HG03095 (cell line): Measurements from ENCODE around the gene CDK9.
A peak's percentile ranks its signal among the peaks of the same experiment; 100 is the strongest.

Experiments used
- ATAC-seq: cut with Tn5 transposase; IDR thresholded peaks from one replicate; pipeline ENCODE4 v1.9.1; 2021; ENCODE audit warnings: moderate library complexity; ENCODE audit not compliant: unreplicated experiment

CDK9 gene

DNA sequence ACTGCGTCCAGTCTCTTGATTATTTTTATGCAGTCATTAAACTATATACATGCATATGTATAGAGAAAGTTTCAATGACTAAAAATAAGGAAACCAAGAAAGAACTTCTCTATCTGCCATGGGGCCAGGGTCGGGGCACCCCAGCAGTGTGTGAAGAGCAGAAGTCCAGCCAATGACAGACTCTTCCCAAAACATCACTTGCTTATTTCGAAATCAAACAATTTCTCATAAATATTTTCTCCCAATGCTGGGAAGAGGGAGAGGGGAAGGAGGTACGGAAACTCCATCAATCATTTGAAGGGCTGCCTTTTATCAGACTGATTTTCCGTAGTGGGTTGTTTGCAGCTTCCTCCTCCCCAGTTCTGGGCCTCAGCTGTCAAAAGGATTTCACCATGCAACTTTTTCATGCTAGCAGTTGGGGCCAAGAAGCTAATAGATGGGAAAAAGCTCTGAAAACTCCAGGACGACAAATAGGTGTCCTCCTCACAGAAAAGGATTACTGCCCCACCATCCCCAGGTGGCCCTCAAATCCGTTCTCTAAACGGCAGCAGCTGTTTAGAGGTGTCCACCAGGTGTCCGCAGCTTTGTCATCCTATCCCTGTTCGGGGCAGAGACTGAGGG is 16.2 kb downstream of the CDK9 start:
- no peak for ATAC-seq

DNA sequence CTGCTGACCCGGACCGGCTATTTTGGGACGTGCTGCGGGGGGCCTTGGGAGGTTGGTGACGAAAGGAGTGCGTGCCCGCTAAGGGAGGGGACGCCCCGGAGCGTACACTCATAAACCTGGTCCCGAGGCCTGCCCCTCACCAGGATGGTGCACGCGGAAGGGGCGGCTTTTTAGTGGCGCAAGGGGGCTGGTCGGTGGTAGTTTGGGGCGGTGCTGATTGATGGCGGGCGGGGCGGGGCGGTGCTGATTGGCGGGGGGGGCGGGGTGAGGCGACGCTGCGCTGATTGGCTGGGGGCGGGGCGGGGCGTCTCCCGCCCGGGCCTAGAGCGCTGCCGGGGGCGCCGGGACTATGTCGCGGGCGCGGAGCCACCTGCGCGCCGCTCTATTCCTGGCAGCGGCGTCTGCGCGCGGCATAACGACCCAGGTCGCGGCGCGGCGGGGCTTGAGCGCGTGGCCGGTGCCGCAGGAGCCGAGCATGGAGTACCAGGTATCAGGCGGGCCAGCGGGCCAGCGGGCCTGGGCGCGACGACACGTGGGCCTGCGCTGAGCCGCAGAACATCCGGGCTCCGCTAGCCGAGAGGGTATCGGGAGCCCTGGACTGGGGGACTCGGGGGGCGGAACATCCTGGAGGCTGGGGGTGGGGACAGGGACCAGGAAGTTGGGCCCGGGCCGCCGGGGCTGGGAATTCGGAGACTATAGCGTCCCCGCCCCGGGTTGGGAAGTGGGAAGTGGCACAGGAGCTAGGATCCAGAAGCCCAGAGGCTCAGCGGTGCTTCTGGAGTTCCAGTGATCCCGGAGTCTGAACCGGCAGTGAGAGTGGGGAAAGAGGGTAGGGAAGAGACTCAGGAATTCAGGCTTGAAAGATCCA is 17.0 kb downstream of the CDK9 start, which contains the start of gene FPGS:
Gene FPGS (plus strand): TSS at position 307 of the 868 bp plus-strand sequence. CDS start 43 bp downstream, at position 350.
- ATAC-seq: peak; percentile 66

DNA sequence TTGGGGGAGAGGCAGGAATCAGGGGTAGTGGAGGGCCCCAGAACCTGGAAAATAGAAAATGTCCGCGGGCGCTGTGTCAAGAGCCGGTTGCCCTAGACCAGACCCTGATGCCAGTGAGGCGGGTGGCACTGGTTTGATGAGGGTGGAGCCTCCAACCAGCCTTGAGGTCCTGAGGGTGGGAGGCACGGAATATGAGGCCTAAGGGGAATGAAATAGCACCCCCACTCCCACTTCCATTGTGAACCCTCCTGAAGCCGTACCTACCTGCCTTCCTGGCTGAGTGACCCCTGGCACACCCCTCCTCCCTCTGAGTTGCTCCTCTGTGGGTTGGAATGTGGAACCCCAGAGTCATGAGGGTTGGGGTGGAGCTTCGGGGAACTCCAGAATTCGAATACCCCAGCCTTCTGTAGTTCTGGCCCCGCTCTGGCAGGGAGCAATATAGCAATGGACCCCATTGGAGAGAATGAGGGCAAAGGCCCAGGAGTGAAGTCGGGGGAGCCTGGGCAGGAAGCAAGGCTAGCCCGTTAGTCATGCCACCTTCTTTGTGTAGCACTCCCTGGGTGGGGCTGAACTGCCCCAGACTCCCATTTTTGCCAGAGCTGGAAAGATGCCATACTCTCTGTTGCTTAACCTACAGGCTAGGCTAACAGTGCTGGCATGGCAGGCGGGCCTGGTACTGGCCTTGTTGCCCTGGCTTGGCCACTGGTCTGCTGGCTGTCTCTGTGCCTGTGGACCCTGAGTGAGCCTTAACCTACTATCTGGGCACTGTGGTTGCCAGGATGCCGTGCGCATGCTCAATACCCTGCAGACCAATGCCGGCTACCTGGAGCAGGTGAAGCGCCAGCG is 17.9 kb downstream of the CDK9 start:
- ATAC-seq: no peak

DNA sequence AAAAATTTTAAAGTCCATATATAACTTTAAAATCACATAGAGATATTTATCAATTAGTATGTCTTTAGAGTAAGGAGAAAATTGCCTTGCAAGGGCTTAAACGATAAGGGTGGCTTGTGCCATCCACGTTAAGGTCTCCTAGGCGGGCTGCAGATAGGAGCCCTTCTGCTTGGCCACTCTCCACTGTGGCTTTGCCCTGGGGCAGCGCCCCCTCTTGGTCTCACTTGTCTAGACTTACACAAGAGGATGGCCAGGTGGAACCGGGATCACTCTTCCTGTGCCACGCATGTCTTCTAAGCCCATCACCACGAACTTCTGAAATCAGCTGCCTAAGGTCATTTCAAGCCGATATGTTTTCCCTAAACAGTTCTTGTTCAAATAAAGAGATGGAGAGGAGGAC is 19.8 kb downstream of the CDK9 start:
- no peak for ATAC-seq

DNA sequence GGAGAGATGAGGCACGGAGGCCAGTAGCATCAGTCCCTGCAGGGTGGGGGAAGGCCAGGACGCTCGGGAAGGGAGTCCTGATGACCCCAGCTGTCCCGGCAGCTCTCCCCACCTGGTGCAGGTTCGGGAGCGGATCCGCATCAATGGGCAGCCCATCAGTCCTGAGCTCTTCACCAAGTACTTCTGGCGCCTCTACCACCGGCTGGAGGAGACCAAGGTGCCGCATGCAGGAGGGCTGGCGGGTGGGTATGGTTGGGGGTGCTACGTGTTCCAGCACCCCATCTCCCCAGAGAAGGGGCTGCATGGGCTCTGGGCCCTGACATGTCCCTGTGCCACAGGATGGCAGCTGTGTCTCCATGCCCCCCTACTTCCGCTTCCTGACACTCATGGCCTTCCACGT is 21.0 kb downstream of the CDK9 start:
- ATAC-seq: no peak

DNA sequence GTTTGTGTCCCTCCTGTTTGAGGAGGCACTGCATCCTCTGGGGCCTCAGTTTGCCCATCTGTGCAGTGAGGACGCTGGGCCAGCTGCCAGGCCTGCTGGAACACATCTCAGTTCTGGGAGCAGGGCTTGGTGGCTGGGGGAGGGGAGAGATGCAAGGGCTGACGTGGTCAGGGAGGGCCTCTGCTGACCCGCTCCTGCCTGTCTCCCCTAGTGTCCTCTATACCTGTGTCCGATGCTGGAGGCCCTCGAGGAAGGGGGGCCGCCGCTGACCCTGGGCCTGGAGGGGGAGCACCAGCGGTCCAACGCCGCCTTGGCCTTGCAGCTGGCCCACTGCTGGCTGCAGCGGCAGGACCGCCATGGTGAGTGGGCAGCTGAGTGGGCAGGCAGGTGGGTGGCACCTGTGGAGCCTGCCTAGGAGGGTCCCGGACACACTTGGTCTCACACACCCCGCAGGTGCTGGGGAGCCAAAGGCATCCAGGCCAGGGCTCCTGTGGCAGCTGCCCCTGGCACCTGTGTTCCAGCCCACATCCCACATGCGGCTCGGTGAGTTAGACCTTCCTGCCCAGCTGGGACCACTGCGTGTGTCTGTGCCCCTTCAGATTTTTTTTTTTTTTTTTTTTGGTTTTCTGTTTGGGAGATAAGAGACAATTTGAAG is 22.6 kb downstream of the CDK9 start:
- ATAC-seq: no peak

DNA sequence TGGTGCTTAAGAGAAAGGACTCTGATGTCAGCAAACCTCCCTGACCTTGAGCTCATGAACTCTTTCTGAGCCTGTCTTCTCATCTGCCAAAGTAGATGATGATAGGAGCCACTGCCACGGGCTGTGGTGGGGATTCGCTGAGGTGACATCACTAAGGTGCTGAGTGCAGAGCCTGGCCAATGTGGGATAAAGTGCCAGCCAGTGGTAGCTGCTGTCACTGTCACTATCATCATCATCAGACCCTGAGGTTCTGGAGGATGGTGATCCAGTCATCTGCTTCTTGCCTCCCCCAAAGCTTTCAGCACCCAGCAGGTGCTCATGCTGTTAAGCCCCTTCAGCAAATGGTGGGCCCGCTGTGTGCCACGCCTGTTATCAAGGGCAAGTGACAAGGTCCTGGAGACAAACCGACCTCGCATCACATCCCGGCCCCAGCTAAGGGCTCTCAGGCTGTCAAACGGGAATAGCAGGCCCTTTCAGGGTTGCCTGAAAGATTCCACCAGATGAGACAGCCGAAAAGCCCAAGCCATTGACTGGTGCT is 23.2 kb downstream of the CDK9 start:
- no peak for ATAC-seq

DNA sequence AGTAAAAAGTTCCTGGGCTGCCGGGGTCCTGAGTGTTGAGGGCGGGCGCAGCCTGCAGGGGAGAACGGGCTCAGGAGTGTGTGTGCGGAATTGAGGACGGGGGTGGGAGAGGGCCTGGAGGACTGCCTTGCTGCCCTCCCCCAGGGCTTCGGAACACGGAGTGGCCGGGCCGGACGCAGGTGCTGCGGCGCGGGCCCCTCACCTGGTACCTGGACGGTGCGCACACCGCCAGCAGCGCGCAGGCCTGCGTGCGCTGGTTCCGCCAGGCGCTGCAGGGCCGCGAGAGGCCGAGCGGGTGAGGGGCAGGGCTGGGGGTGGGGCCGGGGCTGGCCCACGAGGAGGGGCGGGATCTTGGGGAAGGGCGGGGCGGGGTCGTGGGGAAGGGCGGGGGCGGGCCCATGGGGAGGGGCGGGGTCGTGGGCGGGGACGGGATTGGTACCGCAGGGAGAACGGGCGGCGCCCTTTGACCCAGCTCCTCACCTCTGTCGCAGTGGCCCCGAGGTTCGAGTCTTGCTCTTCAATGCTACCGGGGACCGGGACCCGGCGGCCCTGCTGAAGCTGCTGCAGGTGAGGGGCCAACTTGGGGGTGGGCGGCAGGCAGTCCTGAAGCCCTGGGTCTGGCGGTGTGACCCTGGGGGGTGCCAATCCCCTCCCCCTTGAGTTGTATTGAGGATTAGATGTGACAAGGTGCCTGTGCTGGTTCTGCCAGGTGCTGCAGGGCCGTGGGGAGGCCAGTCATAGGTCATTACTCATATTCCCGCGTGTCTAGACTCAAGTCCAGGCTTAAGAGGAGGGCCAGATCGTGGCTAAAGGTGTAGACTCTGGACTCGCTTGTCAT is 23.9 kb downstream of the CDK9 start:
- ATAC-seq: no peak

DNA sequence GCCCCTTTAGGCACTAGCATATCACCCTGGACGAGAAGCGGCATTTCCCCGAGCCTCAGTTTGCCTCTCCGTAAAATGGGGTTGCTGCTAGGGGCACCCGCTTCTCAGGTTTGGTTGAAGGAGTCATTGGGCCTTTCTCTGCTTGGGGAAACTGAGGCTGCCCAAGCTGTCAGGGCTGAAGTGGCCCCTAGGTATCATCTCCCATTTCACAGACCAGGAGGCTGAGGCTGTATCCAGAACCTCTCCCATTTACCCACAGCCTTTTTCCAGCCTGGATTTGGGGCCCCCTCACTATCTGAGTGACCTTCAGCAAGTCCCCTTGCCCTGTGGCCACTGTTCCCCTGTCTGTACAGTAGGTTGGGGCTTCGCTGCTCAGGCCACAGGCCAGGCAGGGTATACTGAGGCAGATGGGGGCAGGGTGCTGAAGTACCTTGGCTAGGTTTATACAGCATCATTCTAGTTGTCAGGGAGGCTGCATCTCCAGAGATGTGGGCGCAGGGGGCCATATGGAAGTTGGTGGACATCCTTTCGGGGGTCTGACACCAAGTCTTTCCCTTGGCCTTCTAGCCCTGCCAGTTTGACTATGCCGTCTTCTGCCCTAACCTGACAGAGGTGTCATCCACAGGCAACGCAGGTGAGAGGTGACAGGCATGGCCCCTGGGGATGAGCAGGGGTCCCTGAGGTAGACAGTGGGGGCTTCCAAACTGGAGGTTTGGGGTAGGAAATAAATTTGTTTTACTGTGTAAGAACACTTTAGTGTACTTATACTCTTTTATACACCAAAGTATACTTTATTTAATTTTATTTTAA is 24.7 kb downstream of the CDK9 start:
- no peak for ATAC-seq

DNA sequence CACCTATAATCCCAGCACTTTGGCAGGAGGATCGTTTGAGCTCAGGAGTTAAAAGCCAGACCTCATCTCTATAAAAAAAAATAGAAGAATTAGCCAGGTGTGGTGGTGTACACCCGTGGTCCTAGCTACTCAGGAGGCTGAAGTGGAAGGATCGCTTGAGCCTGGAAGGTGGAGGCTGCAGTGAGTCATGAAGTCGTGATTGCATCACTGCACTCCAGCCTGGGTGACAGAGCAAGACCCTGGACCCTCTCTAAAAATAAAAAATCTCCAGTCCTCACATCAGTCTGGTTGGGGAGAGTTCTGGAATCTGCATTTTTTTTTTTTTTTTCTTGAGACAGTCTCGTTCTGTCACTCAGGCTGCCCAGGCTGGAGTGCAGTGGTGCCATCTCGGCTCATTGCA is 26.2 kb downstream of the CDK9 start:
- no peak for ATAC-seq

DNA sequence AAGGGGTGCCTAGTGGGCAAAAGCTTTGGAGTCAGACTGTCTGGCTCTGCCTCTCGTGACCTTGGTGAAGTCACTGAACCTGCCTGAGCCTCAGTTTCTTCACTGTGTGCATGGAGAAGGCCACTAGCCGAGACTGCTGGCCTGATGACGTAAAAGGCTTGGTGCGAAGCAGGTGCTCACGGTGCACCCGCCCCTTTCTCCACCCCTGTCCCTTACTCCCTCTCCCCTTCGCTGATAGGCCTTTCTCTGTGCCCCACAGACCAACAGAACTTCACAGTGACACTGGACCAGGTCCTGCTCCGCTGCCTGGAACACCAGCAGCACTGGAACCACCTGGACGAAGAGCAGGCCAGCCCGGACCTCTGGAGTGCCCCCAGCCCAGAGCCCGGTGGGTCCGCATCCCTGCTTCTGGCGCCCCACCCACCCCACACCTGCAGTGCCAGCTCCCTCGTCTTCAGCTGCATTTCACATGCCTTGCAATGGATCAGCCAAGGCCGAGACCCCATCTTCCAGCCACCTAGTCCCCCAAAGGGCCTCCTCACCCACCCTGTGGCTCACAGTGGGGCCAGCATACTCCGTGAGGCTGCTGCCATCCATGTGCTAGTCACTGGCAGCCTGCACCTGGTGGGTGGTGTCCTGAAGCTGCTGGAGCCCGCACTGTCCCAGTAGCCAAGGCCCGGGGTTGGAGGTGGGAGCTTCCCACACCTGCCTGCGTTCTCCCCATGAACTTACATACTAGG is 27.3 kb downstream of the CDK9 start:
- no peak for ATAC-seq

DNA sequence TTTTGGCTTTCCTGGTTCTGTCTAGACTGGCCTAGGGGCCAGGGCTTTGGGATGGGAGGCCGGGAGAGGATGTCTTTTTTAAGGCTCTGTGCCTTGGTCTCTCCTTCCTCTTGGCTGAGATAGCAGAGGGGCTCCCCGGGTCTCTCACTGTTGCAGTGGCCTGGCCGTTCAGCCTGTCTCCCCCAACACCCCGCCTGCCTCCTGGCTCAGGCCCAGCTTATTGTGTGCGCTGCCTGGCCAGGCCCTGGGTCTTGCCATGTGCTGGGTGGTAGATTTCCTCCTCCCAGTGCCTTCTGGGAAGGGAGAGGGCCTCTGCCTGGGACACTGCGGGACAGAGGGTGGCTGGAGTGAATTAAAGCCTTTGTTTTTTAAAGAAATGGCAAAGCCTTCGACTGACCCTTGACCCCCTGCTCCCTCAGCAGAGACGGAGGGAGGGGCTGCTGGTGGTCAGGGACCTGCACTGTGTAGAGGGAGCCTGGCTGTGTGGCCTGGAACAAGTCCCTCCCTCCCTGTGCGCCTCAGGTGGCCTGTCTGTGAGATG is 27.9 kb downstream of the CDK9 start:
- no peak for ATAC-seq

DNA sequence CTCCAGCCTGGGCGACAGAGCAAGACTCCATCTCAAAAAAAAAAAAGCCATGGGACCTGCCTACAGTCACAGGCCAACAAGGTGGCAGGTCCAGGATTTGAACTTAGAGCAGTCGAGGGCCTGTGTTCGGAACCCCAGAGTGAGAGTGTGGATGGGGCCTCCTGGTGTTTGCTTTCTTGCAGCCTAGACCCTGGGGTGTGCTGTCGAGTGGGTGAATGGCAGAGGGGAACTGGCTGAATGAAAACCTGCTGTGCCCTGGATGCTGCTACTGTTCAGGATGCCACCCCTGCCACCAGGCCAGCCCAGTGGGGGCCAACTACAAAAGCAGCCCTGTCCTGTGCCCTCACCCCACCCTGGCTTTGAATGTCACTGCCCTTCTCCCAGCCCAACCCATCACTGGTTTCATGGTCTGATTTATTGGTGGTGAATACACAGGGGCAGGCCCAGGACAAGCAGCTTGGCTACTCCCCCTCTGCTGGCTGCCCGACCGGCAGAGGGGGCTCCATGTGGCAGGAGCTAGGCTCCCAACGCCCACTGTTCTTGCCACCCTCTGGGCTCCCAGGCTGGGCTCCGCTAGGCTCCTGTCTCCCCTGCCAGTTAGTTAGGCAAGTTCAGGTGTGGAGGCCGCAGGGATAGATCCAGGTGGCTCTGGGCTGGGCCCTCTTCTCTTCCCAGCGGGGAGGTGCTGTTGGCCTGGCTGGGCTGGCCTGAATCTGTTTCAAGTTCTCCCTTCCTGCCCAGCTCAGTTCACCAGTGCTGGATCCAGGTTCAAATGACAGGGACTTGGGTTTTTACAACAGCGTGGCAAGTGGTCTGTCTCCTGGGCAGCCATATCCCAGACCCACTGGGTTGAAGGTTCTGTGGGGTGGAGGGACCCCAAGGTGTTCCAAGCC is 29.0 kb downstream of the CDK9 start:
- no peak for ATAC-seq

DNA sequence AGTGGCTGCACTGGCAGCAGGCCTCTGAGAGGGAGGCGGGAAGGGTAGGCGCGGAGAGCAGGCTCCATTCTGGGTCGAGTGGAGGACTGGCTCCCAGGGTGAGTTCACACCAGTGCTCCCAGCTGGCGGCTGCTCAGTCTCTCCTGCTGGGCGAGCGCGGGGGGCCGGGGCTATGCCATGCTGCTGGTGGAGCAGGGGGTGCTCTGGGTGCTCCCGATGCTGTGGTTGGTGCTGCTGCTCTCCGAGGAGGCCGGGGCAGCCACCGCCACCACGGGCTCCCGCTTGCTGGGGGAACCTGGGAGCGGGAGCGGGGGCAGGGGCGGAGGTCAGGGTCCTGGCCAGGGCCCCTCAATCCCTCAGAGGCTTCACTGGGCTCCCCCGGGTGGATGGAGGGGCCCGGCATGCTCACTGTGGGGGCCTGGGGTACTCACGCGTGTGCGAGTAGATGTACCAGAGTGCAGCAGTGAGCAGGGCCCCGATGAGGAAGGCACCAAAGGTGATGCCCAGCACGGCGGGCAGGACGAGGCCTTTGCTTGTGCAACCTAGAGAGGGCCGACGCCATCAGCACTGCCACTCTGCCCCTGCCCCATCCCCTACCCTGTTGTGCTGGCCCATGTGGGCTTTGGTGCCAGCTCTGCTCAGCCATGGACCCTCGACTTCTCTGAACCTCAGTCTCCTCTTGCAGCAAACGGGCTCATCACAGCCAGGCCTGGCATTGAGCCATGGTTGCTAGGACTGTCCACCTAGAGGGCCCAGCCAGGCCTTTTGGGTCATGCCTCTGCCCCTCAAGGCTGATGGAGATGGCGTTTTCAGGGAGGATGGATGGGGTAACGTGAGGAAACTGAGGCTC is 29.9 kb downstream of the CDK9 start:
- no peak for ATAC-seq

DNA sequence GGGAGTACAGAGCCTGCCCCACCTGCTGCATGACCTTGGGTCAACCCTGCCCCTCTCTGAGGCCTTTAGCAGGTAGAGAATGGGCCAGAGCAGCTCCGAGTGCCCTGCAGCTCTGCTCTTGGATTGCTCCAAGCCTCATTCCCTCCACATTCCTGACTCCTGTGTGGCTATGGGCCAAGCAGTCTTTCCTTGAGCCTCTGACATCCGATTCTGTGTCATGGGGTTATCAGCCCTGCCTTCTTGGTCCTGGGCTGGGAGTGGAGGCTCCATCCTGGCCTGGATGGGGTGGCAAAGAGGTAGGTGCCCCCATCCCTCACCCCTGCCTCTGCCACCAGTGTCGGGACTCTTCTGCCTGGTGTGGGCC is 30.5 kb downstream of the CDK9 start:
- no peak for ATAC-seq

DNA sequence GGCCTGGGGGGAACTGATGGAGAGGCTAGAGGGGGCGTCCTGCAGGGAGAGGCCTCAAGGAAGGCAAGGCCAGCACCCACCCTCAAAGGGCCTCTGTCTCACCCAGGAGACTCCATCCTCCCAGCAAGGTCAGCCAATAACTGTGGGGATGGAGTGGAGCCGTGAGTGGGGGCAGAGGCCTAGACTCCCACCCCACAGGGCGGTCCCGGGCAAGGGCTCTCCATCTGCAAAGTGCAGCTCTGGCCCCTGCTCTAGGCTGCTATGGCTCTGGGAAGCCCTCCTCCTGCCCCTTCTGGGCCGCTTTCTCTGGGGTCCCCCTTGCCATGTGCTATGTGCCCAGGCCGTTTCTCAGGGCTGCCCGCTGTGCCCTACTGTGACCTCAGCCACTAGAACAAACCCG is 30.9 kb downstream of the CDK9 start:
- no peak for ATAC-seq
